ENCODE data around the gene TTC27.

DNA sequence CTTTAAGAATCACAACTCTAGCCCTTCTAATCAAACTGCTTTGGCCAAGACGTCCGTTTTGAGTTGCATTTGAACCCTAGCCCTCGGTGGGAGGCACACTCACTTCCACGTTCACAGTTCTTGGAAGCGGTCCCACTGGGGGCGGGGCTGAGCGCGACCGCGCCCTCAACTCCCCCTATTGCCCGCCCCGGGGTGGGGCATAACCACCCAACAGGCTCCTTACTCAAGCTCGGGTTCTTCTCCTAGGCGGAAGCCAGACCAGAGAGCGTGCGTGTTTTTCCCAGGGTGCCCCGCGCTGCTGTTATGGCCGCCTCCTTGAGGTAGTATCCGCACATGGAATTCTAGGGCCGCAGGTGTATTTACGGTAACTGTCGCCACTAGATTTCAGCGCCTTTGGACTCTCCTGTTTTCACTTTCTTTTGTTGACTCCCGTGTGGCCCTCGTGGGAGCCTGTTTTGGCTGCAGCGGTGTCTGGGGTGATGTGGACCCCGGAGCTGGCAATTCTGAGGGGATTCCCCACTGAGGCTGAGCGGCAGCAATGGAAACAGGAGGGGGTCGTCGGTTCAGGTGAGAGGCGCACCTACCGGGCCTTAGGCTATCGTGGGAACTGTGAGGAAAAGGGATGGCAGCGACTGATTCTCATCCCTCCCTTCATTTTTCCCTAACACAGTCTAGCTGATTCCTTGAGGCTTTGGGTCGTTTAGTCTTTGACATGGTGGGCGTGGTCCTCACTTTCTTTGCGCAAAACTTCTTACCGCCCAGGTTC, at the start of gene TTC27:
- TF ChIP-seq CTCF (IDR thresholded peaks at IDR 0.05; ENCODE audit: low read depth, low read length, missing input control): no peak
- TF ChIP-seq, protein P1, sequence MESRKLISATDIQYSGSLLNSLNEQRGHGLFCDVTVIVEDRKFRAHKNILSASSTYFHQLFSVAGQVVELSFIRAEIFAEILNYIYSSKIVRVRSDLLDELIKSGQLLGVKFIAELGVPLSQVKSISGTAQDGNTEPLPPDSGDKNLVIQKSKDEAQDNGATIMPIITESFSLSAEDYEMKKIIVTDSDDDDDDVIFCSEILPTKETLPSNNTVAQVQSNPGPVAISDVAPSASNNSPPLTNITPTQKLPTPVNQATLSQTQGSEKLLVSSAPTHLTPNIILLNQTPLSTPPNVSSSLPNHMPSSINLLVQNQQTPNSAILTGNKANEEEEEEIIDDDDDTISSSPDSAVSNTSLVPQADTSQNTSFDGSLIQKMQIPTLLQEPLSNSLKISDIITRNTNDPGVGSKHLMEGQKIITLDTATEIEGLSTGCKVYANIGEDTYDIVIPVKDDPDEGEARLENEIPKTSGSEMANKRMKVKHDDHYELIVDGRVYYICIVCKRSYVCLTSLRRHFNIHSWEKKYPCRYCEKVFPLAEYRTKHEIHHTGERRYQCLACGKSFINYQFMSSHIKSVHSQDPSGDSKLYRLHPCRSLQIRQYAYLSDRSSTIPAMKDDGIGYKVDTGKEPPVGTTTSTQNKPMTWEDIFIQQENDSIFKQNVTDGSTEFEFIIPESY (IDR thresholded peaks at IDR 0.05): no peak
- TF ChIP-seq, protein P2, sequence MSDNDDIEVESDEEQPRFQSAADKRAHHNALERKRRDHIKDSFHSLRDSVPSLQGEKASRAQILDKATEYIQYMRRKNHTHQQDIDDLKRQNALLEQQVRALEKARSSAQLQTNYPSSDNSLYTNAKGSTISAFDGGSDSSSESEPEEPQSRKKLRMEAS (IDR thresholded peaks at IDR 0.05): peak; percentile 99
- peak; percentile 55 for TF ChIP-seq REST (IDR thresholded peaks at IDR 0.05)
- peak; percentile 75 for TF ChIP-seq SP1 (IDR thresholded peaks at IDR 0.05)
- peak; percentile 42 to 47 for TF ChIP-seq RAD21 (IDR thresholded peaks at IDR 0.05)
- peak; percentile 99 for TF ChIP-seq YY1 (IDR thresholded peaks at IDR 0.05)

Measured in liver (tissue), 3 donors.